Trophoblast cell (in vitro differentiated cells and primary cell): ENCODE data around the gene CRTAP.

ENCODE experiments used
- DNase-seq, 2 donors: peaks; one replicate each; pipeline ENCODE4 v3.0.0-alpha.2; 2016
- H2AFZ ChIP-seq: 2 replicates; pipeline ENCODE4 v1.6.1; 2013; ENCODE audit warnings: low read length, moderate library complexity, mild to moderate bottlenecking; ENCODE audit not compliant: insufficient read depth, poor library complexity
- H2AK5ac ChIP-seq: 2 replicates; pipeline ENCODE4 v1.6.1; 2013; ENCODE audit warnings: mild to moderate bottlenecking, low read length
- H2BK120ac ChIP-seq: 2 replicates; pipeline ENCODE4 v1.6.1; 2013; ENCODE audit warnings: low read length, mild to moderate bottlenecking, moderate library complexity; ENCODE audit not compliant: insufficient read depth, poor library complexity
- H2BK12ac ChIP-seq: 2 replicates; pipeline ENCODE4 v1.6.1; 2013; ENCODE audit warnings: mild to moderate bottlenecking, low read length, moderate library complexity
- H2BK5ac ChIP-seq: 2 replicates; pipeline ENCODE4 v1.6.1; 2013; ENCODE audit warnings: low read length, low read depth, moderate library complexity, mild to moderate bottlenecking; ENCODE audit not compliant: poor library complexity
- H3K14ac ChIP-seq: 2 replicates; pipeline ENCODE4 v1.6.1; 2013; ENCODE audit warnings: mild to moderate bottlenecking, low read length
- H3K18ac ChIP-seq: 2 replicates; pipeline ENCODE4 v1.6.1; 2013; ENCODE audit warnings: mild to moderate bottlenecking, low read length
- H3K23ac ChIP-seq: 2 replicates; pipeline ENCODE4 v1.6.1; 2013; ENCODE audit warnings: low read length
- H3K27ac ChIP-seq: 2 replicates; pipeline ENCODE4 v1.5.1; 2013; ENCODE audit warnings: low read depth, mild to moderate bottlenecking, inconsistent platforms, low read length, moderate library complexity
- H3K27me3 ChIP-seq: 2 replicates; pipeline ENCODE4 v1.6.1; 2013; ENCODE audit warnings: inconsistent platforms, mild to moderate bottlenecking, low read length, moderate library complexity; ENCODE audit not compliant: insufficient read depth
- H3K36me3 ChIP-seq, 2 experiments: 1 replicate in 1 of 2; 2 replicates in 1 of 2; pipeline ENCODE4 v1.6.1; 2013; ENCODE audit warnings: low read length in 2 of 2, mild to moderate bottlenecking in 2 of 2, moderate library complexity in 1 of 2; ENCODE audit not compliant: insufficient read depth in 2 of 2, control insufficient read depth in 1 of 2
- H3K4ac ChIP-seq: 2 replicates; pipeline ENCODE4 v1.6.1; 2013; ENCODE audit warnings: low read depth, mild to moderate bottlenecking, low read length, moderate library complexity
- H3K4me1 ChIP-seq, 2 experiments: 1 replicate in 1 of 2; 2 replicates in 1 of 2; pipeline ENCODE4 v1.6.1; 2013; ENCODE audit warnings: low read length in 2 of 2, mild to moderate bottlenecking in 2 of 2, moderate library complexity in 1 of 2; ENCODE audit not compliant: insufficient read depth in 2 of 2, control insufficient read depth in 1 of 2
- H3K4me2 ChIP-seq: 2 replicates; pipeline ENCODE4 v1.6.1; 2013; ENCODE audit warnings: inconsistent platforms, mild to moderate bottlenecking, low read length, moderate library complexity
- H3K4me3 ChIP-seq: 2 replicates; pipeline ENCODE4 v1.5.1; 2013; ENCODE audit warnings: mild to moderate bottlenecking, low read depth, low read length, inconsistent platforms
- H3K79me1 ChIP-seq: one replicate; pipeline ENCODE4 v1.6.1; 2013; ENCODE audit warnings: low read length
- H3K79me2 ChIP-seq: 2 replicates; pipeline ENCODE4 v1.6.1; 2013; ENCODE audit warnings: low read length, mild to moderate bottlenecking; ENCODE audit not compliant: control insufficient read depth, insufficient read depth, poor library complexity
- H3K9ac ChIP-seq: 2 replicates; pipeline ENCODE4 v1.6.1; 2013; ENCODE audit warnings: mild to moderate bottlenecking, low read length
- H3K9me3 ChIP-seq: 2 replicates; pipeline ENCODE4 v1.6.1; 2013; ENCODE audit warnings: low read depth, mild to moderate bottlenecking, control low read depth, inconsistent platforms, low read length; ENCODE audit not compliant: insufficient read depth
- H4K12ac ChIP-seq: 2 replicates; pipeline ENCODE4 v1.6.1; 2013; ENCODE audit warnings: low read depth, mild to moderate bottlenecking, low read length, moderate library complexity
- H4K8ac ChIP-seq: 2 replicates; pipeline ENCODE4 v1.6.1; 2013; ENCODE audit warnings: low read depth, mild to moderate bottlenecking, low read length, moderate library complexity
- H4K91ac ChIP-seq: one replicate; pipeline ENCODE4 v1.6.1; 2013; ENCODE audit warnings: low read depth, mild to moderate bottlenecking, low read length, moderate library complexity
- WGBS: extraction: QIAGEN DNeasy Blood & Tissue Kit; methylation state at CpG from one replicate; pipeline ENCODE4 v1.1.7; 2013; ENCODE audit warnings: missing lambda C conversion rate; ENCODE audit not compliant: insufficient read length, insufficient coverage; ENCODE audit errors: extremely low coverage; 5-methylcytosine and 5-hydroxymethylcytosine counted together

Gene CRTAP

GRCh38 chr3:33083958-33084357 lies 29.9 kb upstream of the CRTAP start:
- no peaks in the 10 kb centered on the region for H3K27me3 ChIP-seq
- no peak overlapping the region for H4K12ac ChIP-seq
- no peaks in the 10 kb centered on the region for H3K36me3 ChIP-seq
- H3K79me1 ChIP-seq, result no peaks in the 10 kb centered on the region
- DNase-seq, result no peak
- H2BK5ac ChIP-seq, result no peak overlapping the region
- no peak overlapping the region for H4K91ac ChIP-seq
- H3K9me3 ChIP-seq, result peaks cover 1% of the 10 kb centered on the region
- no peak overlapping the region for H3K18ac ChIP-seq
- H3K27ac ChIP-seq, result no peak overlapping the region
- no peak overlapping the region for H3K4me3 ChIP-seq
- no peak overlapping the region for H3K4me2 ChIP-seq
- WGBS, result no CpG with 5 or more reads among the region's 2 CpGs
- H4K8ac ChIP-seq, result no peak overlapping the region
- H3K4ac ChIP-seq, result peak overlapping the region; percentile 76
- H3K9ac ChIP-seq, result no peak overlapping the region
- no peak overlapping the region for H2BK12ac ChIP-seq
- H3K23ac ChIP-seq, result no peak overlapping the region
- no peak overlapping the region for H2BK120ac ChIP-seq
- no peak overlapping the region for H2AK5ac ChIP-seq
- peaks cover 5 to 8% of the 10 kb centered on the region in 2 experiments for H3K4me1 ChIP-seq
- peaks cover 8% of the 10 kb centered on the region for H3K79me2 ChIP-seq
- no peak overlapping the region for H3K14ac ChIP-seq
- no peak overlapping the region for H2AFZ ChIP-seq

- DNase-seq, result peak in 1 of 2 donors; percentile 56
- no peak overlapping the region for H2AK5ac ChIP-seq
- H3K4me3 ChIP-seq, result no peak overlapping the region
- no peaks in the 10 kb centered on the region for H3K79me1 ChIP-seq
- H3K14ac ChIP-seq, result no peak overlapping the region
- peaks cover 12% of the 10 kb centered on the region in 2 experiments for H3K36me3 ChIP-seq
- no peak overlapping the region for H3K18ac ChIP-seq
- H3K27ac ChIP-seq, result no peak overlapping the region
- no peaks in the 10 kb centered on the region for H3K27me3 ChIP-seq
- no peak overlapping the region for H3K23ac ChIP-seq
- no peak overlapping the region for H4K8ac ChIP-seq
- no peak overlapping the region for H2BK120ac ChIP-seq
- H3K4me1 ChIP-seq, result peaks cover 13 to 21% of the 10 kb centered on the region in 2 experiments
- H3K4me2 ChIP-seq, result no peak overlapping the region
- no peak overlapping the region for H2BK12ac ChIP-seq
- no peak overlapping the region for H2AFZ ChIP-seq
- no peaks in the 10 kb centered on the region for H3K9me3 ChIP-seq
- H3K4ac ChIP-seq, result no peak overlapping the region
- H4K91ac ChIP-seq, result no peak overlapping the region
- H2BK5ac ChIP-seq, result no peak overlapping the region
- peaks cover 5% of the 10 kb centered on the region for H3K79me2 ChIP-seq
- H3K9ac ChIP-seq, result no peak overlapping the region
- H4K12ac ChIP-seq, result no peak overlapping the region
Observed at GRCh38 chr3:33088691-33089090, 25.1 kb upstream of the CRTAP start.

- Histone ChIP-seq H2BK12ac (no peak overlapping the region), H3K18ac (no peak overlapping the region), H3K9ac (no peak overlapping the region), H2BK120ac (no peak overlapping the region), H4K8ac (no peak overlapping the region), H3K23ac (no peak overlapping the region), H3K27ac (no peak overlapping the region), H3K79me2 (peaks cover 3% of the 10 kb centered on the region), H4K12ac (no peak overlapping the region), H3K4me3 (no peak overlapping the region), H2BK5ac (no peak overlapping the region), H3K79me1 (no peaks in the 10 kb centered on the region), H3K27me3 (no peaks in the 10 kb centered on the region), H4K91ac (no peak overlapping the region), H2AK5ac (no peak overlapping the region), H3K9me3 (no peaks in the 10 kb centered on the region), H3K36me3 (peaks cover 16% of the 10 kb centered on the region in 2 experiments), H3K4me2 (no peak overlapping the region), H3K4me1 (peaks cover 10 to 15% of the 10 kb centered on the region in 2 experiments), H3K4ac (no peak overlapping the region), H2AFZ (no peak overlapping the region), H3K14ac (no peak overlapping the region)
- no peak for DNase-seq
- no CpG with 5 or more reads among the region's 3 CpGs for WGBS
Observed at GRCh38 chr3:33089515-33089914, 24.3 kb upstream of the CRTAP start.

- H3K9ac ChIP-seq, result no peak overlapping the region
- peaks cover 17% of the 10 kb centered on the region for H3K79me2 ChIP-seq
- H3K4me1 ChIP-seq, result peaks cover 13 to 20% of the 10 kb centered on the region in 2 experiments
- H2BK5ac ChIP-seq, result no peak overlapping the region
- H3K4me3 ChIP-seq, result no peak overlapping the region
- H3K4ac ChIP-seq, result no peak overlapping the region
- peaks cover 6% of the 10 kb centered on the region for H3K79me1 ChIP-seq
- H2AFZ ChIP-seq, result no peak overlapping the region
- no CpG with 5 or more reads among the region's 6 CpGs for WGBS
- H3K27ac ChIP-seq, result no peak overlapping the region
- no peak overlapping the region for H4K91ac ChIP-seq
- no peak overlapping the region for H2AK5ac ChIP-seq
- no peak overlapping the region for H3K18ac ChIP-seq
- H3K9me3 ChIP-seq, result no peaks in the 10 kb centered on the region
- no peak overlapping the region for H4K8ac ChIP-seq
- H3K27me3 ChIP-seq, result no peaks in the 10 kb centered on the region
- H3K4me2 ChIP-seq, result no peak overlapping the region
- no peak overlapping the region for H2BK12ac ChIP-seq
- H3K36me3 ChIP-seq, result peaks cover 16% of the 10 kb centered on the region in 2 experiments
- H4K12ac ChIP-seq, result no peak overlapping the region
- no peak overlapping the region for H3K14ac ChIP-seq
- no peak for DNase-seq
- H3K23ac ChIP-seq, result no peak overlapping the region
- H2BK120ac ChIP-seq, result no peak overlapping the region
Observed at GRCh38 chr3:33091746-33092145, 22.1 kb upstream of the CRTAP start.
